Natural killer cell (primary cell): ENCODE measurements around the gene IL1RAPL2. TPM values are rescaled to one million over a fixed set of nuclear protein-coding genes. Genes with fewer than 3 reads are reported as not detected.

Source experiments
- ATAC-seq, 3 donors: fragments of 150-1000 bp in 2 of 3; fragments of 200-7000 bp in 1 of 3; cut with Tn5 transposase; 1 replicate in 1 of 3; 2 replicates in 2 of 3; pipeline ENCODE4 v1.10.0; 2021; ENCODE audit warnings: mild to moderate bottlenecking in 2 of 3, moderate library complexity in 2 of 3
- DNase-seq, 2 donors: peaks; one replicate each; pipeline versions ENCODE4 v3.0.0 to v3.0.0-alpha.2; 2013 to 2021; ENCODE audit warnings: mixed read lengths in 1 of 2
- H3K27ac ChIP-seq: one replicate; pipeline ENCODE4 v1.5.1; 2013; ENCODE audit warnings: mild to moderate bottlenecking, low read length
- H3K27me3 ChIP-seq: one replicate; pipeline ENCODE4 v1.6.1; 2013; ENCODE audit warnings: low read length; ENCODE audit not compliant: control insufficient read depth, insufficient read depth
- H3K36me3 ChIP-seq: one replicate; pipeline ENCODE4 v1.6.1; 2013; ENCODE audit warnings: low read length; ENCODE audit not compliant: control insufficient read depth, insufficient read depth
- H3K4me1 ChIP-seq: one replicate; pipeline ENCODE4 v1.6.1; 2013; ENCODE audit warnings: low read length; ENCODE audit not compliant: control insufficient read depth, insufficient read depth
- H3K4me3 ChIP-seq: one replicate; pipeline ENCODE4 v1.5.1; 2013; ENCODE audit warnings: low read length
- H3K9me3 ChIP-seq: one replicate; pipeline ENCODE4 v1.6.1; 2013; ENCODE audit warnings: low read length; ENCODE audit not compliant: control insufficient read depth, insufficient read depth
- H3K27ac Mint-ChIP-seq, 2 donors: one replicate each; pipeline ENCODE4 v1.8.0; 2022; ENCODE audit warnings: mild to moderate bottlenecking in 2 of 2, mixed read lengths in 2 of 2, moderate library complexity in 1 of 2
- H3K27me3 Mint-ChIP-seq, 2 donors: one replicate each; pipeline ENCODE4 v1.8.0; 2022; ENCODE audit warnings: low read depth in 2 of 2, mixed read lengths in 2 of 2
- H3K36me3 Mint-ChIP-seq: one replicate; pipeline ENCODE4 v1.8.0; 2022; ENCODE audit warnings: mixed read lengths
- H3K4me1 Mint-ChIP-seq, 2 donors: one replicate each; pipeline ENCODE4 v1.8.0; 2022; ENCODE audit warnings: mixed read lengths in 2 of 2
- H3K4me3 Mint-ChIP-seq: one replicate; pipeline ENCODE4 v1.8.0; 2022; ENCODE audit warnings: mild to moderate bottlenecking, moderate library complexity, mixed read lengths
- H3K9me3 Mint-ChIP-seq, 2 donors: one replicate each; pipeline ENCODE4 v1.8.0; 2022; ENCODE audit warnings: mixed read lengths in 2 of 2
- CTCF ChIP-seq: fragments of 200-600 bp; IDR thresholded peaks from one replicate; pipeline ENCODE4 v1.8.0; 2022; ENCODE audit warnings: antibody characterized with exemption
- WGBS: methylation state at CpG from one replicate; pipeline ENCODE4 v1.1.7; 2013; ENCODE audit warnings: missing lambda C conversion rate; ENCODE audit not compliant: insufficient coverage; 5-methylcytosine and 5-hydroxymethylcytosine counted together
- intact Hi-C: fragments of 100-400 bp; cut with micrococcal nuclease; formaldehyde crosslinking; loops from one replicate; pipeline ENCODE4 v1.14.2; 2022
- total RNA-seq, 4 donors: library from RNA; stranded (reverse); fragments of 120-200 nt in 1 of 4; gene quantifications; one replicate each; pipeline versions ENCODE4 v1.2.3 to v1.2.4, GENCODE V29; 2013 to 2022

Gene IL1RAPL2
- total RNA-seq, 3 donors from 2014 or later (not counting 1 experiment from before 2014, with no cell fraction given) = not detected

- ATAC-seq (no peak), DNase-seq (no peak)
- Histone ChIP-seq H3K4me3 (no peak overlapping the region), H3K27ac (no peak overlapping the region), H3K36me3 (no peaks in the 10 kb centered on the region), H3K27me3 (no peaks in the 10 kb centered on the region), H3K4me1 (no peaks in the 10 kb centered on the region), H3K9me3 (no peaks in the 10 kb centered on the region)
- Mint-ChIP-seq H3K27ac (no peak overlapping the region), H3K4me1 (no peaks in the 10 kb centered on the region), H3K4me3 (no peak overlapping the region), H3K9me3 (peaks cover 3 to 7% of the 10 kb centered on the region in 2 donors), H3K27me3 (no peaks in the 10 kb centered on the region), H3K36me3 (no peaks in the 10 kb centered on the region)
- intact Hi-C loops = no loop called here
- TF ChIP-seq CTCF = no peak
- 100% methylated on average over 1 of the region's 1 CpG for WGBS
Measured at GRCh38 chrX:105648732-105649131, 1082.7 kb downstream of the IL1RAPL2 start.

GRCh38 chrX:105650577-105650976, 1084.6 kb downstream of the IL1RAPL2 start:
- ATAC-seq (no peak), DNase-seq (no peak)
- Mint-ChIP-seq H3K36me3 (no peaks in the 10 kb centered on the region), H3K9me3 (peaks cover 3 to 7% of the 10 kb centered on the region in 2 donors), H3K4me1 (no peaks in the 10 kb centered on the region), H3K27ac (no peak overlapping the region), H3K4me3 (no peak overlapping the region), H3K27me3 (no peaks in the 10 kb centered on the region)
- Histone ChIP-seq H3K4me3 (no peak overlapping the region), H3K4me1 (no peaks in the 10 kb centered on the region), H3K9me3 (no peaks in the 10 kb centered on the region), H3K27ac (no peak overlapping the region), H3K27me3 (no peaks in the 10 kb centered on the region), H3K36me3 (no peaks in the 10 kb centered on the region)
- TF ChIP-seq CTCF = no peak
- intact Hi-C loops = no loop called here
- no CpG with 5 or more reads among the region's 1 CpG for WGBS

GRCh38 chrX:105650986-105651385, 1085.0 kb downstream of the IL1RAPL2 start:
- Histone ChIP-seq H3K9me3 (no peaks in the 10 kb centered on the region), H3K4me1 (no peaks in the 10 kb centered on the region), H3K27me3 (no peaks in the 10 kb centered on the region), H3K36me3 (no peaks in the 10 kb centered on the region), H3K27ac (no peak overlapping the region), H3K4me3 (no peak overlapping the region)
- TF ChIP-seq CTCF = no peak
- H3K9me3 Mint-ChIP-seq = peaks cover 3 to 4% of the 10 kb centered on the region in 2 donors
- intact Hi-C loops = no loop called here
- H3K4me3 Mint-ChIP-seq = no peak overlapping the region
- no peak for ATAC-seq
- no peak overlapping the region for H3K27ac Mint-ChIP-seq
- DNase-seq = no peak
- H3K4me1 Mint-ChIP-seq = no peaks in the 10 kb centered on the region
- no peaks in the 10 kb centered on the region for H3K36me3 Mint-ChIP-seq
- 100% methylated on average over 1 of the region's 2 CpGs for WGBS
- no peaks in the 10 kb centered on the region for H3K27me3 Mint-ChIP-seq

- no peaks in the 10 kb centered on the region for H3K36me3 Mint-ChIP-seq
- intact Hi-C loops = no loop called here
- no peak overlapping the region for H3K4me3 Mint-ChIP-seq
- Histone ChIP-seq H3K4me3 (no peak overlapping the region), H3K27ac (no peak overlapping the region), H3K4me1 (no peaks in the 10 kb centered on the region), H3K36me3 (no peaks in the 10 kb centered on the region), H3K27me3 (no peaks in the 10 kb centered on the region), H3K9me3 (no peaks in the 10 kb centered on the region)
- ATAC-seq (no peak), DNase-seq (no peak)
- no peaks in the 10 kb centered on the region for H3K27me3 Mint-ChIP-seq
- WGBS = no CpG with 5 or more reads among the region's 2 CpGs
- no peaks in the 10 kb centered on the region for H3K4me1 Mint-ChIP-seq
- H3K9me3 Mint-ChIP-seq = peaks cover 0 to 4% of the 10 kb centered on the region in 2 donors
- no peak overlapping the region for H3K27ac Mint-ChIP-seq
- no peak for TF ChIP-seq CTCF
Measured at GRCh38 chrX:105653891-105654290, 1087.9 kb downstream of the IL1RAPL2 start.
